Right atrium auricular region (tissue), 2 donors: ENCODE data around the gene POLK. TPM values are rescaled to one million over a fixed set of nuclear protein-coding genes. Genes with fewer than 3 reads are reported as not detected.

ENCODE experiments used
- DNase-seq: peaks from one replicate; pipeline ENCODE4 v3.0.0-alpha.2; 2019; ENCODE audit warnings: low spot score
- H3K27ac ChIP-seq, 2 donors: fragments of 200-600 bp; sonication (generic); 1 replicate in 1 of 2; 2 replicates in 1 of 2; pipeline ENCODE4 v1.5.1; 2016 to 2019
- H3K27me3 ChIP-seq, 2 donors: fragments of 200-600 bp; sonication (generic); one replicate each; pipeline versions ENCODE4 v1.5.1 to v1.6.0; 2017 to 2019
- H3K36me3 ChIP-seq: fragments of 200-600 bp; sonication (generic); one replicate; pipeline ENCODE4 v1.5.1; 2016
- H3K4me1 ChIP-seq, 2 donors: fragments of 200-600 bp; sonication (generic); one replicate each; pipeline versions ENCODE4 v1.5.1 to v1.6.0; 2017 to 2019
- H3K4me3 ChIP-seq, 2 donors: fragments of 200-600 bp; sonication (generic); 1 replicate in 1 of 2; 2 replicates in 1 of 2; pipeline ENCODE4 v1.5.1; 2017 to 2019; ENCODE audit warnings: mild to moderate bottlenecking in 1 of 2, moderate library complexity in 1 of 2
- H3K9me3 ChIP-seq, 2 donors: fragments of 200-600 bp; sonication (generic); one replicate each; pipeline ENCODE4 v1.5.1; 2019
- total RNA-seq, 2 donors: library from RNA; depleted of rRNA; stranded (reverse); fragments of >200 nt; gene quantifications; one replicate each; pipeline ENCODE4 v1.1.0, GENCODE V29; 2016
- TF ChIP-seq, protein P1 (sequence below), 2 donors: fragments of 200-600 bp; sonication (generic); IDR thresholded peaks; one replicate each; pipeline ENCODE4 v1.5.1; 2019; ENCODE audit warnings: antibody characterized with exemption in 2 of 2

The POLK gene
- total RNA-seq, 2 donors from 2014 or later: 19.1 to 21.1 TPM

- TF ChIP-seq, protein P1, sequence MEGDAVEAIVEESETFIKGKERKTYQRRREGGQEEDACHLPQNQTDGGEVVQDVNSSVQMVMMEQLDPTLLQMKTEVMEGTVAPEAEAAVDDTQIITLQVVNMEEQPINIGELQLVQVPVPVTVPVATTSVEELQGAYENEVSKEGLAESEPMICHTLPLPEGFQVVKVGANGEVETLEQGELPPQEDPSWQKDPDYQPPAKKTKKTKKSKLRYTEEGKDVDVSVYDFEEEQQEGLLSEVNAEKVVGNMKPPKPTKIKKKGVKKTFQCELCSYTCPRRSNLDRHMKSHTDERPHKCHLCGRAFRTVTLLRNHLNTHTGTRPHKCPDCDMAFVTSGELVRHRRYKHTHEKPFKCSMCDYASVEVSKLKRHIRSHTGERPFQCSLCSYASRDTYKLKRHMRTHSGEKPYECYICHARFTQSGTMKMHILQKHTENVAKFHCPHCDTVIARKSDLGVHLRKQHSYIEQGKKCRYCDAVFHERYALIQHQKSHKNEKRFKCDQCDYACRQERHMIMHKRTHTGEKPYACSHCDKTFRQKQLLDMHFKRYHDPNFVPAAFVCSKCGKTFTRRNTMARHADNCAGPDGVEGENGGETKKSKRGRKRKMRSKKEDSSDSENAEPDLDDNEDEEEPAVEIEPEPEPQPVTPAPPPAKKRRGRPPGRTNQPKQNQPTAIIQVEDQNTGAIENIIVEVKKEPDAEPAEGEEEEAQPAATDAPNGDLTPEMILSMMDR (IDR thresholded peaks at IDR 0.05): no peak
- Histone ChIP-seq H3K27ac (no peak overlapping the region), H3K27me3 (no peaks in the 10 kb centered on the region), H3K4me3 (no peak overlapping the region), H3K4me1 (no peaks in the 10 kb centered on the region), H3K9me3 (no peaks in the 10 kb centered on the region), H3K36me3 (peaks cover 49% of the 10 kb centered on the region)
- no peak for DNase-seq
These were observed 73.0 kb downstream of the POLK start for GRCh38 chr5:75584641-75585040.

DNA sequence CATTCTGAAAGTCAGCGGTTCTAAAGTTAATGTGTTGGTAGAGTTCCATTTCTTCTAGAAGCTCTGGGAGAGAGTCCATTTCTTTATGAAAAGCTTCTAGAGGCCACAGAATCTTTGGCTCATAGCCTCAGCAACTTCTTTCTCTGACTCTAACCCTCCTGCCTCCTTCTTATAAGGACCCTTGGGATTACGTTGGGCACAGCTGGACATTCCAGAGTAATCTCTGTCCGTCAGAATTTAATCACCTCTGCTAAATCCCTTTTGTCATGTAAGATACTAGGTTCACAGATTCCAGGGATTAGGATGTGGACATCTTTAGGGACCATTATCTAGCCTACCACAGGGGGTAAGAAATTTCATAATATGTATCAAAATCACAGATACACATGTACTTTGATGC lies 77.0 kb downstream of the POLK start:
- Histone ChIP-seq H3K4me3 (no peak overlapping the region), H3K27me3 (no peaks in the 10 kb centered on the region), H3K4me1 (no peaks in the 10 kb centered on the region), H3K36me3 (peaks cover 33% of the 10 kb centered on the region), H3K9me3 (no peaks in the 10 kb centered on the region), H3K27ac (no peak overlapping the region)
- DNase-seq: no peak
- TF ChIP-seq, protein P1 (IDR thresholded peaks at IDR 0.05): no peak

DNA sequence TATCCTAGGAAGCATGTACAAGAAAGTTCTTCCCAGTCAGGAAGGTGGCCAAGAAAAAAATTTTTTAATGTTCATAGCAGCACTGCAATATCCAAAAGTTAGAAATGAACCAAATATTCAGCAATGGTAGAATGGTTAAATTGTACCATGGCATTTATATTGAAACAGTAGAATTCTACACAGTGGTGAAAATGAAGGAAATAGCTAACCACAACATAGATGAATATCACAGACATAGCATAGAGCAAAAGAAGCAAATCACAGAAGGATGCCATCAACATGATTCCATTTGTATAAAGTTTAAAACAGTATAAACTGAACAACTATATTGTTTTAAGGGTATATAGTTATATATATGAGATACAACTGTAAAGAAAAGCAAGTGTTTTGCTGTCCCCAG lies 88.8 kb downstream of the POLK start:
- peaks cover 14% of the 10 kb centered on the region for H3K36me3 ChIP-seq
- TF ChIP-seq, protein P1 (IDR thresholded peaks at IDR 0.05): no peak
- H3K27ac ChIP-seq: no peak overlapping the region
- H3K4me3 ChIP-seq: no peak overlapping the region
- DNase-seq: no peak
- H3K27me3 ChIP-seq: no peaks in the 10 kb centered on the region
- H3K4me1 ChIP-seq: no peaks in the 10 kb centered on the region
- no peaks in the 10 kb centered on the region for H3K9me3 ChIP-seq

- Histone ChIP-seq H3K36me3 (peaks cover 14% of the 10 kb centered on the region), H3K4me1 (no peaks in the 10 kb centered on the region), H3K27ac (no peak overlapping the region), H3K4me3 (no peak overlapping the region), H3K27me3 (no peaks in the 10 kb centered on the region), H3K9me3 (no peaks in the 10 kb centered on the region)
- TF ChIP-seq, protein P1 (IDR thresholded peaks at IDR 0.05): no peak
- no peak for DNase-seq
These were observed 89.9 kb downstream of the POLK start for GRCh38 chr5:75601567-75601966.

GRCh38 chr5:75601996-75602395 lies 90.3 kb downstream of the POLK start:
- H3K9me3 ChIP-seq: no peaks in the 10 kb centered on the region
- TF ChIP-seq, protein P1 (IDR thresholded peaks at IDR 0.05): no peak
- H3K4me3 ChIP-seq: no peak overlapping the region
- no peak overlapping the region for H3K27ac ChIP-seq
- H3K27me3 ChIP-seq: no peaks in the 10 kb centered on the region
- peaks cover 14% of the 10 kb centered on the region for H3K36me3 ChIP-seq
- H3K4me1 ChIP-seq: no peaks in the 10 kb centered on the region
- DNase-seq: no peak

DNA sequence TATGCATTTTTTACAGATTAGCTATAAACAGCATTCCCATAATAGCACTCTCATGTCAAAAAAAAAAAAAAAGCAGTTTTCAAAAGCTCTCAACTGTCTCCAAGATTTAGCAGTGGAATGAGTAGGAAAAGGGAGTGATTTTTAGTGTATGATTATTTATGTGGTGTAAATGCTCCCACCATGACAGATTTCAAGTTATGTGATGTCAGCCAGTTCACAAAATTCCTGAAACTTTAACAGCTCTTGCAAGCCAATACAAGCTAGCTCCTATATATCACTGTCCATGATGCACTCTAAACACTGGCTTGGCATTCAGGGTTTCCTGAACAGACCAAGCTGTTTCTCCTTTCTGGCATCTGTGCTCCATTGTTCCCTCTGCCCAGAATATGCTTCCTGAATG lies 91.7 kb downstream of the POLK start:
- no peaks in the 10 kb centered on the region for H3K27me3 ChIP-seq
- no peak for DNase-seq
- peaks cover 14% of the 10 kb centered on the region for H3K36me3 ChIP-seq
- H3K27ac ChIP-seq: no peak overlapping the region
- no peaks in the 10 kb centered on the region for H3K4me1 ChIP-seq
- H3K9me3 ChIP-seq: no peaks in the 10 kb centered on the region
- TF ChIP-seq, protein P1 (IDR thresholded peaks at IDR 0.05): no peak
- H3K4me3 ChIP-seq: no peak overlapping the region
